NCI-H2081 treated with DMSO at 0.1 percent for 48 hours (cell line): ENCODE measurements around the gene PIK3R1.

Experiments used
- DNase-seq: peaks from one replicate; lab custom pipeline; 2025; lab: John Stamatoyannopoulos, UW

Gene PIK3R1

GRCh38 chr5:68252673-68253623, 37.4 kb downstream of the PIK3R1 start:
- no peak for DNase-seq

- no peak for DNase-seq
These were observed 38.3 kb downstream of the PIK3R1 start for GRCh38 chr5:68253624-68254585.

GRCh38 chr5:68254810-68255209, 39.3 kb downstream of the PIK3R1 start:
- DNase-seq: no peak

- no peak for DNase-seq
These were observed 40.0 kb downstream of the PIK3R1 start for GRCh38 chr5:68255305-68256120.

GRCh38 chr5:68257210-68257609, 41.7 kb downstream of the PIK3R1 start:
- DNase-seq: peak; percentile 41

GRCh38 chr5:68258531-68258930, 43.0 kb downstream of the PIK3R1 start:
- no peak for DNase-seq

GRCh38 chr5:68259700-68260099, 44.1 kb downstream of the PIK3R1 start:
- DNase-seq: no peak

- no peak for DNase-seq
These were observed 44.9 kb downstream of the PIK3R1 start for GRCh38 chr5:68260467-68260866.

- DNase-seq: no peak
These were observed 45.6 kb downstream of the PIK3R1 start for GRCh38 chr5:68261169-68261568.

- DNase-seq: no peak
These were observed 46.1 kb downstream of the PIK3R1 start for GRCh38 chr5:68261569-68262065.

GRCh38 chr5:68264024-68264956, 48.7 kb downstream of the PIK3R1 start:
- no peak for DNase-seq

- DNase-seq: no peak
These were observed 49.8 kb downstream of the PIK3R1 start for GRCh38 chr5:68265347-68265746.

- DNase-seq: no peak
These were observed 50.4 kb downstream of the PIK3R1 start for GRCh38 chr5:68265822-68266395.

GRCh38 chr5:68266457-68266856, 50.9 kb downstream of the PIK3R1 start:
- DNase-seq: no peak

- no peak for DNase-seq
These were observed 51.5 kb downstream of the PIK3R1 start for GRCh38 chr5:68267066-68267465.

GRCh38 chr5:68268101-68268851, 52.7 kb downstream of the PIK3R1 start:
- no peak for DNase-seq

- no peak for DNase-seq
These were observed 53.2 kb downstream of the PIK3R1 start for GRCh38 chr5:68268852-68269130.

GRCh38 chr5:68269820-68270219, 54.3 kb downstream of the PIK3R1 start:
- no peak for DNase-seq

GRCh38 chr5:68270399-68270975, 54.9 kb downstream of the PIK3R1 start:
- no peak for DNase-seq
